GM12872 (cell line): ENCODE data around the gene MTX1.

ENCODE experiments used
- TF ChIP-seq, protein P1 (sequence below): IDR thresholded peaks from 3 replicates; pipeline ENCODE4 v1.5.1; 2011; ENCODE audit warnings: low read depth, mild to moderate bottlenecking, low read length, moderate library complexity; ENCODE audit not compliant: insufficient read depth

Gene MTX1

DNA sequence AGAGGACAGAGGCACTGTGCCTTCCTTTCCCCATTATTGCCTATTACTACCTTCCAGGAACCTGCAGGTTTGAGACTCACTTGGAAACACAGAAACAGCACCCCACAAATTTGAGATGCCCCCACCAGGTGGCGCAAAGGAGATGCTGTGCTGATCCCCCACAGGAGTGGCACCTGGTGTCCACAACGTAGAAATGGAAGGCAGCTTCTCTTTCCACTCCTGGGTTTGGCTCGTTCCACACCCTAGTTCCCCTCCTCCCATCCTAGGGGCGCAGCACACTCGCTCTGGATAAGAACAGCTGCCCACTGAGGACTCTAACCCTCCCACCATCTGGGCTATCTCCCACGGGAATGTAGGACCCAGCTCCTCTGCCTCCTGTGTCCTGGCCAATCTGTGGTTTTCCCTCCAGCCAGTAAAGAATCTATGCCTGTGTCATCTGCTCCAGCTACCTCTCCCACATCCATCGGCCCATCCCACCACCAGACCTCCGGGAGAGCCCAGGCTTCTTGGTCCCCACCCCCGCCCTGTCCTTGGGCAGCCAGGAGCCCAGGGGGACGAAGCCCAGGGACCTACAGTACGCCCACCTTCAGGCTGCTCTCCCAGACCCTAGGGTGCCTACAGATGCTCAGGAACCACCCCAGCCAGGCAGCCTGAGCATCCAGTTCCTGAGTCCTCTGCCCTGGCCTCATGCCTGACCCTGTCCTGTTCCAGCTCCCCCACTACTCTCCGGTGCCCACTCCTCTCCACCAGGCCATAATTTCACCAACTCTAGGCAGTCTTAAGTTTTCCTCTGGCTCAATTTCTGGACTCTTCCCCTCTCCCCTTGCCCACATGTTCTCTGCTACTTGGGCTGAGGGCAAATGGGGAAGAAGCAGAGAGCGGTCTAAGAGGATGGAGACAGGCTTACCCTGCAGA, 1.3 kb upstream of the MTX1 start:
- TF ChIP-seq, protein P1, sequence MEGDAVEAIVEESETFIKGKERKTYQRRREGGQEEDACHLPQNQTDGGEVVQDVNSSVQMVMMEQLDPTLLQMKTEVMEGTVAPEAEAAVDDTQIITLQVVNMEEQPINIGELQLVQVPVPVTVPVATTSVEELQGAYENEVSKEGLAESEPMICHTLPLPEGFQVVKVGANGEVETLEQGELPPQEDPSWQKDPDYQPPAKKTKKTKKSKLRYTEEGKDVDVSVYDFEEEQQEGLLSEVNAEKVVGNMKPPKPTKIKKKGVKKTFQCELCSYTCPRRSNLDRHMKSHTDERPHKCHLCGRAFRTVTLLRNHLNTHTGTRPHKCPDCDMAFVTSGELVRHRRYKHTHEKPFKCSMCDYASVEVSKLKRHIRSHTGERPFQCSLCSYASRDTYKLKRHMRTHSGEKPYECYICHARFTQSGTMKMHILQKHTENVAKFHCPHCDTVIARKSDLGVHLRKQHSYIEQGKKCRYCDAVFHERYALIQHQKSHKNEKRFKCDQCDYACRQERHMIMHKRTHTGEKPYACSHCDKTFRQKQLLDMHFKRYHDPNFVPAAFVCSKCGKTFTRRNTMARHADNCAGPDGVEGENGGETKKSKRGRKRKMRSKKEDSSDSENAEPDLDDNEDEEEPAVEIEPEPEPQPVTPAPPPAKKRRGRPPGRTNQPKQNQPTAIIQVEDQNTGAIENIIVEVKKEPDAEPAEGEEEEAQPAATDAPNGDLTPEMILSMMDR = peak; percentile 93

DNA sequence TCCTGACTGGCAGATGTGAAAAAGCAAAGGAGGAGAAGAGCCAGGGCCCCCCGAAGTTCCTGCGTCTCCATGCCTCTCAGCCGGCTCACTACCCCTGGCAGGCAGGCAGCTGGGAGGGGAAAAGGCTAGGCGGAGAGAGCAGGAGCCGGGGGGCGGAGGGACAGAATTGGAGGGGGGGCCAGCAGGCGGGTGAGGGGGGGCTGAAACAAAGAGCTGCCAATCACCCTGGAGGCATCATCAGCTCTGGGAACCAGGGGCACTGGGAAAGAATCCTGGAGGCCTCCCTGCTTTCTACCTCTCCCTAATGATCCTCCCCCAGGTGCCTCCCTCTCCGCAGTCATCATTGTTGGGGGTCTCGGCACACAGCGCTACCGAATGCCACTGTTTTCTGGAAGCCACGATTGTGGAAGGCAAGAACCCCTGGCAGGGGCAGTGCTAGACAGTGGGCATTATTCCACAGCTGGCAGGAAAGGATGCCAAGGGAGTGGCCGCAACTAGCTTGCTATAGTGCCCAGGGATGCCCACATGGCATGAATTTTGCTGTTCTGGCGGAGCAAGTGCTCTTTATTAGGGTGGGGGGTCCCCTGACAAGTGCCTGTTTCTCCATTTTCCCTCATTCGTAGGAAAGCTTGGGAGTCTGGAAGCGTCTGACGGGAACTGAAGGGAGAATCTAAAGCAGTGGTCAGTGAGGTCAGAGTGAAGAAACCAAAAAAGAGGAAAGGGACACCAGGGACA, 522 bp upstream of the MTX1 start, which contains the start of gene THBS3:
Gene THBS3, minus strand, starts transcription at position 92 of the 735 bp plus-strand sequence. Its CDS starts 21 bp downstream, at position 71.
- TF ChIP-seq, protein P1 = no peak

DNA sequence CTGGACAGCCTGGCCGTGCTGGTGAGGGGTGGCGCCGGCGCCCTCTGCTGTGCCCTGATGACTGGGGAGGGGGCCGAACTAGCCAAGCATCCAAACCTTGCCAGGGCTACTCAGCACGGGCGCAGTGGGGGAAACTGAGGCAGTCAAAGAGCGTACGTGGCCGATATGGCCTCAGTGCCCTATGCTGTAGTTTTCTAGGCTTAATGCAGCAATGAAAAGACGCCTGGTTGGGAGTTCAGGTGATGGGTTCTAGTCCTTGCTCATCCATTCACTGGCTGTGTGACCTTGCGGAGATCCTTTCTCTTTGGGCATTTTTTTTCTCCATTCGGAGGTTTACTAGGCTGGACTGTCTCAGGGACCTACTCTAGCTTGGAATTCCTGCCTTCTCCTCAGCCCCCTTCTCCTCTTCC, 822 bp downstream of the MTX1 start:
- TF ChIP-seq, protein P1 = no peak

DNA sequence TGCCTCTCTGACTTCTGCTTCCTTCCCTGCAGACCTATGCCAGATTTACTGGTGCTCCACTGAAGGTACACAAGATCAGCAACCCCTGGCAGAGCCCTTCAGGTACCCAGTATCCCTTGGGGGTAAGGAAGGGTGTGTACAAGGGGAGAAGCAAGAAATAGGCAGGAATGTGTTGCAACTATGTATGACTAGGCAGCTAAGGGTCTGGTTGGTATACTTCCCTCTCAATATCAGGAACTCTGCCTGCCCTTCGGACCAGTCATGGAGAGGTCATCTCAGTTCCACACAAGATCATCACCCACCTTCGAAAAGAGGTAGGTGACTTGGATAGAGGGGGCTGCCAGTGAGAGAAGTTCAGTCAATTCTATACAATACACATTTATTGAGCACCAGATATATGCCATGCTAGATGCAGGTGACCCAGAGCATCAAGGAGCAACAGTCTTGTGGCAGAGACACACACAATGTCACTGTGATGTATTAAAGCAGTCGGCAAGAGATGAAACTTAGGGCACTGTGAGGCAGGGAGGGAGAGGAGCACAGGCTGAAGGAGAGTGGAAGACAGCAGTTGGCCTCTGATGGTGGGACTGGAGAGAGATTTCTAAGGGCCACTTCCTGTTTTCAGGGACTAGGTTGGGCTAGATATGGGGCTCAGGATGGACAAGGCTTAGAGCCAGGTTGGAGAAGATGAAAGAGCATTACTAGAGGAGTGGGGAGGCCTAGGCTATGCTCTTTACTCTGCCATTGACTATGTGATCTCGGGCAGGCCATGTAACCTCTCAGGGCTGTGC, 2.0 kb downstream of the MTX1 start:
- TF ChIP-seq, protein P1 = no peak

DNA sequence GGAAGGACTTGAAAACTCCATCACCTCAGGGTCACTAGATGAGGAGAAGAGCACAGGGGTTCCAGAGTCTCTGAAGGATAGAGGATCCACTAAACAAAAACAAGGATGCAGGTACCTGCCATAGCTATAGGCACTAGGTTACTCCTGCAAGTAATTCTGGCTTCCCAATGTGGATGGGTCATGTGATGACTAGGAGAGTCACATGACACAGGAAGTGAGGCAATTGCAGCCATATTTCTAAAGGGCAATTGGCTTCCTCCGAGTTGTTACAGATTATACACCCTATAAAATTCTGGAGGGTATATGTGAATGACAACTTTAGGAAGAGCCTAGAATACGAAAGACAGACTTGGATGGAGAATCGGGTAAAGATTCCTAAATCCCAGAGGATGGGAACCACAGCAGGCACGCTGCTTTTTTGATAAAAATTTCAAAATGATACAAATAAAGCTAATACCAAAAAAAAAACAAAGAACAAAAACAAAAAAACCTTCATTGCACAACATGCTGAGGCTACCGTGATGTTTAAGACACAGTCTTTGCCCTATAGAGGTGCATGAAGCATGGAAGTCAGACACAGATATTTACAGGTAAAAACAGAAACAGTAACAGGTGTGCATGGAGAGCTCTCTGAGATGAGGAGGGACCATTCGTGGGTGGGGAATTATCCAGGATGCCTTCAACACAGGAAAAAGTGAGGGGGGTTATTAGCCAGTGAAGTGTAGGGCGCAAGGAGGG, 10.5 kb downstream of the MTX1 start:
- TF ChIP-seq, protein P1 = no peak

DNA sequence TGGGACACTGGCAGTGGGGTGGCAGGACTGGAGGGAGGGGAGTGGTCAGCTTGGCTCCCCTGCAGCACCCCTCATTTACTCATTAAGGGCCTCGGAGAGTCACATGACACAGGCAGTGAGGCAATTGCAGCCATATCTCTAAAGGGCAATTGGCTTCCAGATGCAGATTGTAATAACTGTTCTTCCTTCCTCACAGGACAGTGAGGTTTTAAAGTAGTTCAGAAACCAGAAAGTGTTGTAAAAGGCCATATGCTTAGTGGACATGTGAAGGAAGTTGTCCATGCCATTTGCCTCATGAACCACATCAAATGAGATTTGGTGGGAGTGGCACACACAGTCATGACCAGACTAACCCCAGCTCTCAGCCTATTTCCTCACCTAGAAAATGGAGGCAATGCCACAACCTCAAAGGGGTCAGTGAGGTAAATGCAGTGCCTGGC, 11.1 kb downstream of the MTX1 start:
- TF ChIP-seq, protein P1 = no peak
